PFSK-1 (cell line): Measurements from ENCODE around the gene KLF13.

Source experiments
- POLR2AphosphoS5 ChIP-seq: IDR thresholded peaks from 2 replicates; pipeline ENCODE4 v1.6.1; 2012; ENCODE audit warnings: low read depth, mild to moderate bottlenecking, control low read depth, low read length, moderate library complexity
- SIN3A ChIP-seq: IDR thresholded peaks from 2 replicates; pipeline ENCODE4 v1.6.1; 2012; ENCODE audit warnings: mild to moderate bottlenecking, low read length, moderate library complexity, borderline replicate concordance; ENCODE audit not compliant: insufficient read depth
- TAF1 ChIP-seq: IDR thresholded peaks from 2 replicates; pipeline ENCODE4 v1.6.1; 2012; ENCODE audit warnings: low read length, control low read depth, borderline replicate concordance; ENCODE audit not compliant: insufficient read depth
- TF ChIP-seq, protein P1 (sequence below), 2 experiments: IDR thresholded peaks; 2 replicates each; pipeline versions ENCODE4 v1.6.1 to v1.8.0; 2011 to 2012; ENCODE audit warnings: low read depth in 2 of 2, low read length in 2 of 2, control low read depth in 1 of 2, inconsistent platforms in 1 of 2, mild to moderate bottlenecking in 1 of 2, moderate library complexity in 1 of 2; ENCODE audit not compliant: insufficient read depth in 1 of 2

DNA sequence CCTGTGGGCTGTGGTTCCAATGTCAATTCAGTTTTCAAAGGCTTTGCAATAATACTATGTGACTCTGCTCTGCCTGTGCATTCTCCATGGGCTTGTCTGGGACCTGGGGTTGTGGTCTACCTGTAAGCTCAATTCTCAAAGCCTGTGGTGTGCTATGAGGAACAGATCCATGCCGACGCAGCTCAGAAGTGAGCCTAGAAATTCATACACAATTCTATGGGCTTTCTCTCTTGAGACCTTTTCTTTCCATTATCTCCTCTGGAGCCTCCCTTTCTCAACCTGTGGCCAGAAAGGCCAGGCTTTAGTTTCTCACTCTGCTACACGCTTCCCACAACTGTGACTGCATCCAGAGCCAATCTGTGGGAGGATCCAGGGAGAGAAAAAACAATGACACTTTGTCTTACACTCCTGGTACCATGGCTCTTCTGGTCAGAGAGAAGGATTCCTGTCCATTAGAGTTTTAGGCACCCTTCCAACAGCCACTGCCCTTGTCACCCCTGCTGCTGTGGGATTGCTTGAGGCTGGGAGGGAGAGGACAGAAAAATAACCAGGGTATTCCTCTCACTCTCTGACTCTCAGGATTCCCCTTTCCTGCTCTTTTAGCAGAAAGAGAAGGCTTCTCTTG, 34.1 kb upstream of the KLF13 start:
- TF ChIP-seq POLR2AphosphoS5 = no peak
- no peak for TF ChIP-seq TAF1
- no peak for TF ChIP-seq SIN3A
- TF ChIP-seq, protein P1, sequence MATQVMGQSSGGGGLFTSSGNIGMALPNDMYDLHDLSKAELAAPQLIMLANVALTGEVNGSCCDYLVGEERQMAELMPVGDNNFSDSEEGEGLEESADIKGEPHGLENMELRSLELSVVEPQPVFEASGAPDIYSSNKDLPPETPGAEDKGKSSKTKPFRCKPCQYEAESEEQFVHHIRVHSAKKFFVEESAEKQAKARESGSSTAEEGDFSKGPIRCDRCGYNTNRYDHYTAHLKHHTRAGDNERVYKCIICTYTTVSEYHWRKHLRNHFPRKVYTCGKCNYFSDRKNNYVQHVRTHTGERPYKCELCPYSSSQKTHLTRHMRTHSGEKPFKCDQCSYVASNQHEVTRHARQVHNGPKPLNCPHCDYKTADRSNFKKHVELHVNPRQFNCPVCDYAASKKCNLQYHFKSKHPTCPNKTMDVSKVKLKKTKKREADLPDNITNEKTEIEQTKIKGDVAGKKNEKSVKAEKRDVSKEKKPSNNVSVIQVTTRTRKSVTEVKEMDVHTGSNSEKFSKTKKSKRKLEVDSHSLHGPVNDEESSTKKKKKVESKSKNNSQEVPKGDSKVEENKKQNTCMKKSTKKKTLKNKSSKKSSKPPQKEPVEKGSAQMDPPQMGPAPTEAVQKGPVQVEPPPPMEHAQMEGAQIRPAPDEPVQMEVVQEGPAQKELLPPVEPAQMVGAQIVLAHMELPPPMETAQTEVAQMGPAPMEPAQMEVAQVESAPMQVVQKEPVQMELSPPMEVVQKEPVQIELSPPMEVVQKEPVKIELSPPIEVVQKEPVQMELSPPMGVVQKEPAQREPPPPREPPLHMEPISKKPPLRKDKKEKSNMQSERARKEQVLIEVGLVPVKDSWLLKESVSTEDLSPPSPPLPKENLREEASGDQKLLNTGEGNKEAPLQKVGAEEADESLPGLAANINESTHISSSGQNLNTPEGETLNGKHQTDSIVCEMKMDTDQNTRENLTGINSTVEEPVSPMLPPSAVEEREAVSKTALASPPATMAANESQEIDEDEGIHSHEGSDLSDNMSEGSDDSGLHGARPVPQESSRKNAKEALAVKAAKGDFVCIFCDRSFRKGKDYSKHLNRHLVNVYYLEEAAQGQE (IDR thresholded peaks at IDR 0.05; ENCODE audit: insufficient read depth in 1 of 2, low read depth in 2 of 2, low read length in 2 of 2) = no peak
